BLaER1 (cell line): ENCODE measurements around the gene C1QTNF1.

ENCODE experiments used
- H3K27ac ChIP-seq: shearing (Covaris generic); formaldehyde crosslinking; 2 replicates; pipeline ENCODE4 v1.8.1; 2022
- H3K27me3 ChIP-seq: shearing (Covaris generic); formaldehyde crosslinking; 2 replicates; pipeline ENCODE4 v1.8.1; 2022
- H3K36me3 ChIP-seq: shearing (Covaris generic); formaldehyde crosslinking; 2 replicates; pipeline ENCODE4 v1.8.1; 2022
- H3K4me1 ChIP-seq: shearing (Covaris generic); formaldehyde crosslinking; 2 replicates; pipeline ENCODE4 v1.8.1; 2022
- H3K4me2 ChIP-seq: shearing (Covaris generic); formaldehyde crosslinking; 2 replicates; pipeline ENCODE4 v1.8.1; 2022
- H3K4me3 ChIP-seq: shearing (Covaris generic); formaldehyde crosslinking; 2 replicates; pipeline ENCODE4 v1.8.1; 2022
- H3K9ac ChIP-seq: shearing (Covaris generic); formaldehyde crosslinking; 2 replicates; pipeline ENCODE4 v1.8.1; 2022
- H3K9me3 ChIP-seq: shearing (Covaris generic); formaldehyde crosslinking; 2 replicates; pipeline ENCODE4 v1.8.1; 2022
- H4K20me1 ChIP-seq: shearing (Covaris generic); formaldehyde crosslinking; 2 replicates; pipeline ENCODE4 v1.8.1; 2022
- Cebpa-rat ChIP-seq: shearing (Covaris generic); IDR thresholded peaks from 2 replicates; pipeline ENCODE4 v1.8.1; 2022

The C1QTNF1 gene

DNA sequence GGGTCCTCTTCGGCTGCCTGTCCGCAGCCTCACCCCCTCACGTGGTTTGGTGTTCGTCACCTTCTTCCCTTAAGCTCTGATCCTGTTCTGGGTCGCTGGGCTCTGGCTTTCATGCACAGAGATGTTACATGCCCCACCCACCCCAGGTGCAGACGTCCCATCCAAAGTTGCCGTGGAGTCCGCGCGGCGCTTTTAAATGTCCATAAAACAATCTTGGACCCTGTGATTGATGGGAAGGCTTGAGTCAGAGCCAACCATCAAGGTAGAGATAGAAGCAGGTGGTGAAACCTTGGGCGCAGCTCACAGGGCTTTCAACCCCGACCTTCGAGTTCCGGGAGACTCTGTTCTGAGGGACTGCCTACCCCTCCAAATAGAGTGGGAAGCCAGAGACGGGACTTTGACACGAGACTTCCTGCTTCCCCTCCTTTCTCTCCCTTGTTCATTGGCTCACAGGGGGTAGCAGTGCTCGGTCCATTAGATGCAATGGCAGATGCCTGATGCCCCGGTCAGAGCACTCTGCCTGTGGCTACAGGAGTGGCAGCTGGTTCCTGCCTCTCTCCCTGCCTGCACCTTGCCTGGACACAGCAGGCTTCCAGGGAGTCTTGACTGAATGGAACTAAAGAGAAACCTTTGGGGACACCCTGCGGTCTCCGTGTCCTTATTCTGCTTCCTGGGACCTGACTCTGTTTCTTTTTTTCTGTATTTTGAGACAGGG is 54.7 kb downstream of the C1QTNF1 start:
- no peak overlapping the region for H3K9ac ChIP-seq
- no peak overlapping the region for H3K4me2 ChIP-seq
- peaks cover 53% of the 10 kb centered on the region for H3K4me1 ChIP-seq
- H3K9me3 ChIP-seq = no peaks in the 10 kb centered on the region
- no peak overlapping the region for H3K27ac ChIP-seq
- H4K20me1 ChIP-seq = peaks cover 70% of the 10 kb centered on the region
- no peak for TF ChIP-seq Cebpa-rat
- peaks cover 55% of the 10 kb centered on the region for H3K36me3 ChIP-seq
- no peaks in the 10 kb centered on the region for H3K27me3 ChIP-seq
- no peak overlapping the region for H3K4me3 ChIP-seq

DNA sequence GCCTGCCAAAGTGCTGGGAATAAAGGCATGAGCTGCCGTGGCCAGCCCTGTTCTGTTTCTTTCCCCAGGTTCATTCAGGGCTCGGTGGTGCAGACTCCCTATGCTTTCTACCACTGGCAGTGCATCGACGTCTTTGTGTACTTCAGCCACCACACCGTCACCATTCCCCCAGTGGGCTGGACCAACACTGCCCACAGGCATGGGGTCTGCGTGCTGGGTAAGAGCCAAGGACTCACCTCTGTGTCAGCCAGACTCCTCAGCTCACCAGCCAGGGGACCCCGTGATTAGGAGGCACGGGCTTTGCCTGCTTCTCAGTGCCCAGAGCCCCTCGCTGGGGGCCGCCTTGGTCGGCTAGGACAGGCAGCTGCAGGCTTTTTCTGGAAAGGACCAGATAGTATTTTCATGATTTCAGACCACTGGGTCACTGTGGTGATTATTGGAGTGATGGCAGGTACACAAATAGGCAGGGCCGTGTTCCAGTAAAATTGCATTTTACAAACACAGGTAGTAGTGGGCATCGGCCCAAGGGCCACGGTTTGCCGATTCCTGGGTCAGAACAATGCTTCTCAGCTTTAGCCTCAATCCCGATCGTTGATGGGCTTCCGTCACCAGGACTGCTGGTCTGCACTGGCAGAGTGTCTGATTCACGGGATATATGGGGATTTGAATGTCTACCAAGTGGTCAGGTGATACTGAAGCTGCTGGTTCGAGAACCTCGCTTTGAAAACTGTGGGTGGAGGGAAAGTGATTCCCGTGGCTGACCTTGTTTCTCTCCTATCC is 55.6 kb downstream of the C1QTNF1 start:
- peaks cover 72% of the 10 kb centered on the region for H4K20me1 ChIP-seq
- no peak overlapping the region for H3K4me2 ChIP-seq
- H3K9me3 ChIP-seq = no peaks in the 10 kb centered on the region
- H3K27ac ChIP-seq = no peak overlapping the region
- TF ChIP-seq Cebpa-rat = no peak
- peaks cover 46% of the 10 kb centered on the region for H3K4me1 ChIP-seq
- no peak overlapping the region for H3K9ac ChIP-seq
- H3K36me3 ChIP-seq = peaks cover 64% of the 10 kb centered on the region
- H3K27me3 ChIP-seq = no peaks in the 10 kb centered on the region
- no peak overlapping the region for H3K4me3 ChIP-seq

DNA sequence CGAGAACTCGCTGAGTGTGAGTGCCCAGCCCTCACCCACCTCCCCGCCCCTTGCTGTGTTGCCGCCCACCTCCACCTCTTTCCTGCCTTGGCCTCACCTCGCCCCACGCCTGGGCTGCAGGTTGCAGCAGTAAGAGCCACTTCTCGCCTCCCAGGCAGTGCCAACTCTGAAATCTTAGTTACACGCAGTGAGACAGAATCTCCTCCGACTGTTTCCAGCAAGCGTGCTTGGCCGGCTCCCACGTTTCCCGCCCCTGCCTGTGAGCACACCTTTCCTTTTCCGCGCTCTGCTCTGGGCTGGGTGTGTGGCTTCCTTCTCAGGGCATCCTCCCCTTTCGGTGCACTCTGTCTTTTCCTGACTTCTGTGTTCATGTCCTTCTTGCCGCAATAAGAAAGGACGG is 56.4 kb downstream of the C1QTNF1 start:
- Histone ChIP-seq H3K9ac (no peak overlapping the region), H3K4me2 (peak overlapping the region; percentile 42), H4K20me1 (peaks cover 70% of the 10 kb centered on the region), H3K4me1 (peaks cover 44% of the 10 kb centered on the region), H3K36me3 (peaks cover 71% of the 10 kb centered on the region), H3K27ac (no peak overlapping the region), H3K9me3 (no peaks in the 10 kb centered on the region), H3K4me3 (no peak overlapping the region), H3K27me3 (no peaks in the 10 kb centered on the region)
- TF ChIP-seq Cebpa-rat = no peak

DNA sequence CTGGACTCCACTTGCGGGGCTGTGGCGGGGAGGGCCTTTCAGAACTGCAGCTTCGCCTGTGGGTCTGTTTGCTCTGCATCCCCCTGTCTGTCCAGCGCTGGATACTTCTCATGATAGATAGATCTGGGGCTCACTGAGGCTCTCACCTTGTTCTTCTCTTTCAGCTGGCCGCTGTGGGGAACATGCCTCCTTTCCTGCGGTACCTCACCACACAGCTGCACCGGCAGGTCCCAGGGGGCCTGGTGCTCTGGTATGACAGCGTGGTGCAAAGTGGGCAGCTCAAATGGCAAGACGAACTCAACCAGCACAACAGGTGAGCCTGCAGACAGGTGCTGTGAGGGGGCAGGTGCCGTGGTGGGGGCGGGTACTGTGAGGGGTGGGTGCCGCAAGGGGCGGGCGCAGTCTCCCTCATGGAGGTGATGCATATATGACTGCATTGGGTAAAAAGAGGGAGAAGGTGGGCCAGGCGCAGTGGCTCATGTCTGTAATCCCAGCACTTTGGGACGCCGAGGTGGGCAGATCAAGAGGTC is 56.9 kb downstream of the C1QTNF1 start:
- H3K27ac ChIP-seq = no peak overlapping the region
- H3K9ac ChIP-seq = no peak overlapping the region
- H3K4me1 ChIP-seq = peaks cover 40% of the 10 kb centered on the region
- H3K4me2 ChIP-seq = peak overlapping the region; percentile 42
- peaks cover 76% of the 10 kb centered on the region for H3K36me3 ChIP-seq
- no peak for TF ChIP-seq Cebpa-rat
- no peak overlapping the region for H3K4me3 ChIP-seq
- peaks cover 65% of the 10 kb centered on the region for H4K20me1 ChIP-seq
- no peaks in the 10 kb centered on the region for H3K9me3 ChIP-seq
- no peaks in the 10 kb centered on the region for H3K27me3 ChIP-seq

DNA sequence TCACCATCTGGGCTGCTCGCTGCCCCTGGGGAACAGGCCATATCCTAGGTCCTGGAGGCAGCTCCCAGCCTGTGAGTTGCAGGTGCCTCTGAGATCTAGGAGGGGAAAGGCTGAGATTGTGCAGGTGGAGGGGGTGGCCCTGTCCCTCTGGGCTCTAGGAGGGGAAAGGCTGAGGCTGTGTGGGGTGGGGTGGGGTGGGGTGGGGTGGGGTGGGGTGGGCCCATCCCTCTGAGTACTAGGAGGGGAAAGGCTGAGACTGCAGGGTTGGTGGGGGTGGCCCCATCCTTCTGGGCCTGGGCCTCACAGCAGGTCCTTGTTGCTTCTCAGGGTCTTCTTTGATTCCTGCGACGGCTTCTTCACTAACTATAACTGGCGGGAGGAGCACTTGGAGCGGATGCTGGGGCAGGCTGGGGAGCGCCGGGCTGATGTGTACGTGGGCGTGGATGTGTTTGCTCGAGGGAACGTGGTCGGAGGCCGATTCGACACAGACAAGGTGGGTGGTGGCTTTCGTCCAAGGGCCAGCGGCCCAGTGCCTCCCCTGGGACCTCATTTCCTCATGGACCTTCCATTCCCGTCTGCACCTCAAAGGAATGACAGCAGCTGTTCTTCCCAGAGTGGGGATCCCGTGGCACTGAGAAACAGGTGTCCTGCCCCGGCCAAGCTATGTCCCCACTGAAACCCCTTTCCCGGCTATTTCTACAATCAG is 57.8 kb downstream of the C1QTNF1 start:
- H3K4me2 ChIP-seq = peak overlapping the region; percentile 42
- H3K9ac ChIP-seq = no peak overlapping the region
- no peak for TF ChIP-seq Cebpa-rat
- no peak overlapping the region for H3K27ac ChIP-seq
- H3K36me3 ChIP-seq = peaks cover 85% of the 10 kb centered on the region
- peaks cover 31% of the 10 kb centered on the region for H3K4me1 ChIP-seq
- peaks cover 58% of the 10 kb centered on the region for H4K20me1 ChIP-seq
- H3K27me3 ChIP-seq = no peaks in the 10 kb centered on the region
- H3K4me3 ChIP-seq = no peak overlapping the region
- no peaks in the 10 kb centered on the region for H3K9me3 ChIP-seq

DNA sequence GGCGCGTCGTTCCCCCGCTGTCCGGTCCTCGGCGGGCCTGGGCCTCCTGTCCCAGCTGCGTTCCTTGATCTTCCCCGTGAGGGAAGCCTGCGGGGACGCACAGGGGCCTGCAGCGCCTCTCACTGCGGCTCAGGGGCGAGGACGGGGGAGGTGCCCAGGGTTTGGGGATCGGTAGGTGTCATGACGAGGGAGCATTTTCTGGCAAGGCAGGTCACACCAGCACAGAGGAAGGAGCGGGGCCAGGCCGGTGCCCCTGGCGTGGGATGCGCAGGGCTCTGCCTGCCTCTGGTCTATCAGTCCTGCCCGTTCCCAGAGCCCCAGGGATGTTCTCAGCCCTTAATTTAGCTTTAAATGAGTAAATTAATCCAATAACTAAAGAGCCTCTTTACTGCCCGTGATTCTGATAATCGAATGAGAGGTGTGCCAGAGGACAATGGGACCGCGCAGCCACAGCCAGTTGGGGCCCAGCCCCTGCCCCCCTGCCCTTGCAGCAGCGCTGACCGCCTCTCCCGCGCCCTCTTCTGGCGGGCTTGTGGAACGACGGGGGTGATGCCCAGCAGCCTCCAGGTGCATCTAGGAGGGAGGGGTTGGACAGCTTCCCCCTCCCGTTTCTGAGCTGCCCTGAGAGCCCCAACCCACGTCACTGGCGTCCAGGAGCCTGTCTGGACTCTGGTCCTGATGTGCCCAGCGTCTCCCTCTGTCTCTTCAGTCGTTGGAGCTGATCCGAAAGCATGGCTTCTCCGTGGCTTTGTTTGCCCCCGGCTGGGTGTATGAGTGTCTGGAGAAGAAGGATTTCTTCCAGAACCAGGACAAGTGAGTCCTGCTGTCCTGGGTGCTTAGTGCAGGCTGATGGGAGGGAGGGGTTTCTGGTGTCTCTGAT is 58.6 kb downstream of the C1QTNF1 start:
- Histone ChIP-seq H3K27ac (no peak overlapping the region), H3K36me3 (peaks cover 89% of the 10 kb centered on the region), H3K27me3 (no peaks in the 10 kb centered on the region), H4K20me1 (peaks cover 62% of the 10 kb centered on the region), H3K9me3 (no peaks in the 10 kb centered on the region), H3K4me3 (no peak overlapping the region), H3K4me2 (peak overlapping the region; percentile 15; the same call in 1 of the 2 replicates), H3K9ac (no peak overlapping the region), H3K4me1 (peaks cover 24% of the 10 kb centered on the region)
- TF ChIP-seq Cebpa-rat = no peak

DNA sequence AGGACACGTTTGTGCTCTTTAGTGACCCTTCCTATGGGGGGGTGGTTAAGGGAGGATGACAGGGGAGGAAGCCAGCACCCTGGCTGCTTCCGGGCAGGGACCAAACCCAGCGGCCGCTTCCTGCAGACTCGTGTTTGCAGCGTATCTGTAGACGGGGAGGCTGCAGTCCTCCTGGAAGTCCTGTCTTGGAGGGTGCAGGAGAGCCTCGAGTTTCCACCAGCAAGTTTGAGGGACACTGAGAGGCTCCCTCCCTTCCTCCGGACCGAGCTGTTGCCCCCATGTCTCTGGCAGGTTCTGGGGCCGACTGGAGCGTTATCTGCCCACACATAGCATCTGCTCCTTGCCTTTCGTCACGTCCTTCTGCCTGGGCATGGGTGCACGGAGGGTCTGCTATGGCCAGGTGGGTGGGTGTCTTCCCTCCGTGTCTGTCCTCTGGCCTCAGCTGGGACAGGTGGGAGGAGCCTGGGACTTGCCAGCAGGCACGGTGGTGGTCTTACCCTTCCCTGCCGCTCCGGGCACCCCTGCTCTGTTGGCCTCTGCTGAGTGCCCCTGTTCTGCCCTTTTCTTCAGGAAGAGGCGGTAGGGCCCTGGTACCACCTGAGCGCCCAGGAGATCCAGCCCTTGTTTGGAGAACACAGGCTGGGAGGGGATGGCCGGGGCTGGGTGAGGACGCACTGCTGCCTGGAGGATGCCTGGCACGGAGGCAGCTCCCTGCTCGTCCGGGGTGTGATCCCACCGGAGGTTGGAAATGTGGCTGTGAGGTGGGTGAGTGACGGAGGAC is 59.4 kb downstream of the C1QTNF1 start:
- Histone ChIP-seq H3K27me3 (no peaks in the 10 kb centered on the region), H4K20me1 (peaks cover 67% of the 10 kb centered on the region), H3K4me1 (peaks cover 24% of the 10 kb centered on the region), H3K9me3 (no peaks in the 10 kb centered on the region), H3K4me3 (no peak overlapping the region), H3K27ac (no peak overlapping the region), H3K36me3 (peaks cover 81% of the 10 kb centered on the region), H3K9ac (no peak overlapping the region), H3K4me2 (no peak overlapping the region)
- TF ChIP-seq Cebpa-rat = no peak

DNA sequence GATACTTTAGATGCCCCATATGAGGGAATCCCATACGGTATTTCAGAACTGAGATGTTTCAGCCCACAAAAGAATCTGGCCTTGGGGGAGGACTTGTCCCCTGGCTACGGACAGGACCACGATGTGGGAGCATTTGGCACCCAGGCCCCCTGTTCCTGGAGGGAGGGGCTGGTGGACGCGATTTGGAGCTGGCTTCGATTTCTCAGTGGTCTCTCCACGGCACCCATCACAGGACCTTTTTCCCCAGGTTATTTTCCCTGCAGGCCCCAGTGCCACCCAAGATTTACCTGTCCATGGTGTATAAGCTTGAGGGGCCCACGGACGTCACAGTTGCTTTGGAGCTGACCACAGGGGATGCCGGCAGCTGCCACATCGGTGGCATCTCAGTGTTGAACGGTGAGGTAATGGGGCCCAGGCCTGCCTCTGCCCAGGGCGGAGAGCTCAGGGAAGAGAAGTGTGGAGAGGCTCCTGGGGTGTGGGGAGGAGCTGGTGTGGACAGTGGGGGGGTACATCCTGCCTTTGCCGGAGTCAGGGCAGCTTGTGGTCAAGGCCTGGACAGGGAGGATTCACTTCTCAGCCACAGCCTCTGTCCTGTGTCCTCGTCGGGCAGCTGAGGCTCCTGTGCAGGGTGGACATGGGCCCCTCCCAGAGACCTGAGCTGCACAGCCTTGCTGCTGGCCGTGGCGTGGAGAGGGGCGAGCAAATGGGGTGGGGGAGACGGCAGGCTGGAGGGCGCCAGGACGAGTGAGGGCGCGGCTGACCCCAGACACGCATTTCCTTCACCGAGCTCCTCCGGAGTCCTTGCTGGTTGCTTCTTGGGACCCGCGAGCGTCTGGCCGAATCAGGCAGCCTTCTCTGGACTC is 60.6 kb downstream of the C1QTNF1 start:
- no peak overlapping the region for H3K9ac ChIP-seq
- peaks cover 76% of the 10 kb centered on the region for H3K36me3 ChIP-seq
- H3K4me3 ChIP-seq = no peak overlapping the region
- no peak overlapping the region for H3K4me2 ChIP-seq
- H4K20me1 ChIP-seq = peaks cover 67% of the 10 kb centered on the region
- no peak for TF ChIP-seq Cebpa-rat
- no peaks in the 10 kb centered on the region for H3K9me3 ChIP-seq
- H3K27ac ChIP-seq = no peak overlapping the region
- no peaks in the 10 kb centered on the region for H3K27me3 ChIP-seq
- peaks cover 24% of the 10 kb centered on the region for H3K4me1 ChIP-seq
